ENCODE data around the gene VEGFD.

Gene VEGFD

GRCh38 chrX:15395789-15396188 is 11.6 kb upstream of the VEGFD start:
- no peaks in the 10 kb centered on the region for H3K36me3 ChIP-seq (ENCODE audit: low read depth)
- ATAC-seq (ENCODE audit: low read depth) (no peak), DNase-seq (ENCODE audit: low spot score) (no peak)
- TF ChIP-seq CTCF (IDR thresholded peaks at IDR 0.05; ENCODE audit: poor library complexity, severe bottlenecking), result no peak
- no peak overlapping the region for H3K4me3 ChIP-seq (ENCODE audit: severe bottlenecking)
- no peak overlapping the region for H3K27ac ChIP-seq (ENCODE audit: poor library complexity, severe bottlenecking)
- H3K27me3 ChIP-seq (ENCODE audit: insufficient read depth, poor library complexity, severe bottlenecking), result no peaks in the 10 kb centered on the region
- no peaks in the 10 kb centered on the region for H3K4me1 ChIP-seq (ENCODE audit: insufficient read depth, poor library complexity, severe bottlenecking)
- no peaks in the 10 kb centered on the region for H3K9me3 ChIP-seq (ENCODE audit: severe bottlenecking)

DNA sequence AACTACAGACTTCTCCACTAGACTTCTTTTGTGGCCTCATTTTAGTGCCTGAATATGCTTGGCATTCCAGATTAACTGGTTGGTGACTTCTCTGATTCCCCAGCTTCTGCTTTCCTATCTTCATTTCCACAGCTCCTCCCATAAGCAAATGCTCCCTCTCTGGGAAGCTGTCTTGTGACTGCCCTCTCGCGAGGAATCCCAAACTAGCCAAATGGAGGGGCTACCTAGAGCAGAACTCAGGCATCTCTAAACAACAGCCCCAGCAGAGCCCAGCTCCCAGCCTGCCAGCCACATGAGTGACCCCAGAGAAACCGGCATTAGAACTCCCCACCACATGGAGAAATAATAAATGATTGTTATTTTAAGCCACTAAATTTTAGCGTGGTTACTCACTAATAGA is 7.6 kb upstream of the VEGFD start:
- Histone ChIP-seq H3K36me3 (ENCODE audit: low read depth) (no peaks in the 10 kb centered on the region), H3K27ac (ENCODE audit: poor library complexity, severe bottlenecking) (no peak overlapping the region), H3K9me3 (ENCODE audit: severe bottlenecking) (no peaks in the 10 kb centered on the region), H3K4me1 (ENCODE audit: insufficient read depth, poor library complexity, severe bottlenecking) (no peaks in the 10 kb centered on the region), H3K27me3 (ENCODE audit: insufficient read depth, poor library complexity, severe bottlenecking) (no peaks in the 10 kb centered on the region), H3K4me3 (ENCODE audit: severe bottlenecking) (no peak overlapping the region)
- ATAC-seq (ENCODE audit: low read depth) (no peak), DNase-seq (ENCODE audit: low spot score) (no peak)
- no peak for TF ChIP-seq CTCF (IDR thresholded peaks at IDR 0.05; ENCODE audit: poor library complexity, severe bottlenecking)

DNA sequence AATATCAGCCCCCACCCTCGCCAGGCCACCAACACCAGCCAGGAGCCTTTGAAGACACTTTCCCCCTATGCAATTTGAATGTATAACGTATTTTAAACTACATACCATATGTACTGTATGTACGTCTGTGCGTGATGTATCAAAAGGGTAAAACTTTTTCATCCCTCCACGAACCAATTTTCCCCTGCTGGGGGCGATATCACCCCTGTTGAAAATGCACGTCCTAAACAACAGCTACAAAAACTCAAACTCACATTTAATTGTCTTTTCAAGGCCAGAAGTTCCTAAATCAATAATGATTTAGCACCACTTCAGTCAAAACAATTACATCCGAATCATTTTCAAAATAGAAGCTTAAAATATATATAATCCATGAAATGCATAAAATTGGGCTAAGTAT is 1.4 kb downstream of the VEGFD start:
- Histone ChIP-seq H3K4me3 (ENCODE audit: severe bottlenecking) (no peak overlapping the region), H3K4me1 (ENCODE audit: insufficient read depth, poor library complexity, severe bottlenecking) (no peaks in the 10 kb centered on the region)

GRCh38 chrX:15376956-15377355 is 7.3 kb downstream of the VEGFD start:
- no peak for ATAC-seq (ENCODE audit: low read depth)
- Histone ChIP-seq H3K9me3 (ENCODE audit: severe bottlenecking) (no peaks in the 10 kb centered on the region), H3K4me3 (ENCODE audit: severe bottlenecking) (no peak overlapping the region), H3K4me1 (ENCODE audit: insufficient read depth, poor library complexity, severe bottlenecking) (no peaks in the 10 kb centered on the region), H3K36me3 (ENCODE audit: low read depth) (no peaks in the 10 kb centered on the region), H3K27me3 (ENCODE audit: insufficient read depth, poor library complexity, severe bottlenecking) (no peaks in the 10 kb centered on the region), H3K27ac (ENCODE audit: poor library complexity, severe bottlenecking) (no peak overlapping the region)
- no peak for TF ChIP-seq CTCF (IDR thresholded peaks at IDR 0.05; ENCODE audit: poor library complexity, severe bottlenecking)
- DNase-seq (ENCODE audit: low spot score), result no peak

More for the DNA sequence above, 1.4 kb downstream of the VEGFD start:
- DNase-seq (ENCODE audit: low spot score) (no peak), ATAC-seq (ENCODE audit: low read depth) (no peak)
- Histone ChIP-seq H3K36me3 (ENCODE audit: low read depth) (no peaks in the 10 kb centered on the region), H3K27me3 (ENCODE audit: insufficient read depth, poor library complexity, severe bottlenecking) (no peaks in the 10 kb centered on the region), H3K27ac (ENCODE audit: poor library complexity, severe bottlenecking) (no peak overlapping the region), H3K9me3 (ENCODE audit: severe bottlenecking) (no peaks in the 10 kb centered on the region)
- TF ChIP-seq CTCF (IDR thresholded peaks at IDR 0.05; ENCODE audit: poor library complexity, severe bottlenecking), result no peak

DNA sequence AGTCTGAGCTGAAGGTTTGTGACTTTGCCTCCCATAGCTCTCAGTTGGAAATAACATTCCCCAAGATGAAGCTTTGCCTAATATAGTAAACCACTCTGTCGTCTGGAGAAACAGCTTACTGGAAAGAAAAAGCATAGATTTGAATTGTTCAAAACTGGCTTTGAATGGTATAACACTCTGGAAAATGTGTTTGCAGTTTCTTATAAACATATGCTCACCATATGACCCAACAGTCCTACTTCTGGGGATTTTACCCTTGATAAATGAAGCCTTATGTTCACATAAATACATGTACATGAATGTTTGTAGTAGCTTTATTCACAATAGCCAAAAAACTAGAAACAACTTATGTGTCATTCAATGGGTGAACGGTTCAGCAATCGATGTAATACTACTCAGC is 10.2 kb downstream of the VEGFD start:
- ATAC-seq (ENCODE audit: low read depth), result no peak

More for the DNA sequence above, 10.2 kb downstream of the VEGFD start:
- DNase-seq (ENCODE audit: low spot score), result no peak
- Histone ChIP-seq H3K4me3 (ENCODE audit: severe bottlenecking) (no peak overlapping the region), H3K4me1 (ENCODE audit: insufficient read depth, poor library complexity, severe bottlenecking) (no peaks in the 10 kb centered on the region), H3K27me3 (ENCODE audit: insufficient read depth, poor library complexity, severe bottlenecking) (no peaks in the 10 kb centered on the region), H3K36me3 (ENCODE audit: low read depth) (no peaks in the 10 kb centered on the region), H3K27ac (ENCODE audit: poor library complexity, severe bottlenecking) (no peak overlapping the region), H3K9me3 (ENCODE audit: severe bottlenecking) (no peaks in the 10 kb centered on the region)
- TF ChIP-seq CTCF (IDR thresholded peaks at IDR 0.05; ENCODE audit: poor library complexity, severe bottlenecking), result no peak
